Right atrium auricular region (tissue), 2 donors: ENCODE results near the gene ZNF362. TPM values are rescaled to one million over a fixed set of nuclear protein-coding genes. Genes with fewer than 3 reads are reported as not detected.

ENCODE experiments used
- DNase-seq: peaks from one replicate; pipeline ENCODE4 v3.0.0-alpha.2; 2019; ENCODE audit warnings: low spot score
- H3K27ac ChIP-seq, 2 donors: fragments of 200-600 bp; sonication (generic); 1 replicate in 1 of 2; 2 replicates in 1 of 2; pipeline ENCODE4 v1.5.1; 2016 to 2019
- H3K27me3 ChIP-seq, 2 donors: fragments of 200-600 bp; sonication (generic); one replicate each; pipeline versions ENCODE4 v1.5.1 to v1.6.0; 2017 to 2019
- H3K36me3 ChIP-seq: fragments of 200-600 bp; sonication (generic); one replicate; pipeline ENCODE4 v1.5.1; 2016
- H3K4me1 ChIP-seq, 2 donors: fragments of 200-600 bp; sonication (generic); one replicate each; pipeline versions ENCODE4 v1.5.1 to v1.6.0; 2017 to 2019
- H3K4me3 ChIP-seq, 2 donors: fragments of 200-600 bp; sonication (generic); 1 replicate in 1 of 2; 2 replicates in 1 of 2; pipeline ENCODE4 v1.5.1; 2017 to 2019; ENCODE audit warnings: mild to moderate bottlenecking in 1 of 2, moderate library complexity in 1 of 2
- H3K9me3 ChIP-seq, 2 donors: fragments of 200-600 bp; sonication (generic); one replicate each; pipeline ENCODE4 v1.5.1; 2019
- CTCF ChIP-seq, 2 donors: fragments of 200-600 bp; sonication (generic); IDR thresholded peaks; one replicate each; pipeline ENCODE4 v1.5.1; 2019; ENCODE audit warnings: antibody characterized with exemption in 2 of 2
- total RNA-seq, 2 donors: library from RNA; depleted of rRNA; stranded (reverse); fragments of >200 nt; gene quantifications; one replicate each; pipeline ENCODE4 v1.1.0, GENCODE V29; 2016

Gene ZNF362
- total RNA-seq, 2 donors from 2014 or later = 23.5 to 50.5 TPM

GRCh38 chr1:33330361-33330890, 74.1 kb downstream of the ZNF362 start:
- Histone ChIP-seq H3K27ac (peak overlapping the region in 1 of 2 donors; percentile 3), H3K27me3 (no peaks in the 10 kb centered on the region), H3K4me1 (peaks cover 0 to 75% of the 10 kb centered on the region in 2 donors), H3K9me3 (no peaks in the 10 kb centered on the region), H3K36me3 (peaks cover 95% of the 10 kb centered on the region), H3K4me3 (no peak overlapping the region)
- no peak for TF ChIP-seq CTCF (IDR thresholded peaks at IDR 0.05)
- DNase-seq = no peak

- Histone ChIP-seq H3K36me3 (peaks cover 92% of the 10 kb centered on the region), H3K4me3 (no peak overlapping the region), H3K9me3 (no peaks in the 10 kb centered on the region), H3K4me1 (peaks cover 0 to 77% of the 10 kb centered on the region in 2 donors), H3K27me3 (no peaks in the 10 kb centered on the region), H3K27ac (peak overlapping the region in 1 of 2 donors; percentile 11)
- DNase-seq = no peak
- TF ChIP-seq CTCF (IDR thresholded peaks at IDR 0.05) = no peak
These were observed 74.6 kb downstream of the ZNF362 start for GRCh38 chr1:33330906-33331305.

GRCh38 chr1:33331444-33332356, 75.4 kb downstream of the ZNF362 start:
- Histone ChIP-seq H3K9me3 (no peaks in the 10 kb centered on the region), H3K27ac (peak overlapping the region; percentile 71 to 99), H3K4me3 (no peak overlapping the region), H3K27me3 (no peaks in the 10 kb centered on the region), H3K4me1 (peaks cover 0 to 83% of the 10 kb centered on the region in 2 donors), H3K36me3 (peaks cover 84% of the 10 kb centered on the region)
- no peak for DNase-seq
- no peak for TF ChIP-seq CTCF (IDR thresholded peaks at IDR 0.05)

GRCh38 chr1:33332357-33332789, 76.1 kb downstream of the ZNF362 start:
- DNase-seq = no peak
- H3K4me3 ChIP-seq = no peak overlapping the region
- no peaks in the 10 kb centered on the region for H3K9me3 ChIP-seq
- no peak for TF ChIP-seq CTCF (IDR thresholded peaks at IDR 0.05)
- peak overlapping the region; percentile 71 to 99 for H3K27ac ChIP-seq
- H3K4me1 ChIP-seq = peaks cover 0 to 83% of the 10 kb centered on the region in 2 donors
- H3K36me3 ChIP-seq = peaks cover 77% of the 10 kb centered on the region
- H3K27me3 ChIP-seq = no peaks in the 10 kb centered on the region

GRCh38 chr1:33332881-33333280, 76.6 kb downstream of the ZNF362 start:
- no peak overlapping the region for H3K4me3 ChIP-seq
- no peaks in the 10 kb centered on the region for H3K27me3 ChIP-seq
- H3K9me3 ChIP-seq = no peaks in the 10 kb centered on the region
- peaks cover 0 to 83% of the 10 kb centered on the region in 2 donors for H3K4me1 ChIP-seq
- peaks cover 72% of the 10 kb centered on the region for H3K36me3 ChIP-seq
- TF ChIP-seq CTCF (IDR thresholded peaks at IDR 0.05) = no peak
- peak overlapping the region; percentile 71 to 99 for H3K27ac ChIP-seq
- no peak for DNase-seq
